ENCODE results near the gene DDX28. TPM values are rescaled to one million over a fixed set of nuclear protein-coding genes. Genes with fewer than 3 reads are reported as not detected.

Gene DDX28
- total and polyA plus RNA-seq, 9 of the 15 experiments (the other 6 are each of a cell fraction or from before 2014, with no cell fraction given): 2.8 to 24.5 (median 15.9) TPM

- H3K4me3 ChIP-seq: no peak overlapping the region
- DNase-seq (ENCODE audit: extremely low read depth in 1 of 4, low spot score in 3 of 4) (no peak), FAIRE-seq (no peak), ATAC-seq (peak; percentile 64)
- H3K79me2 ChIP-seq (ENCODE audit: control insufficient read depth, insufficient read depth, low read length): no peaks in the 10 kb centered on the region
- ChIA-PET POLR2A (interaction anchor here (0.5 kb wide), 1 partner anchor 270 kb away, joined by 3 read pairs; no protein-coding TSS in a partner anchor), CTCF (ENCODE audit: low intra/inter-chr PET ratio) (no interaction called here)
- peak overlapping the region in 1 of 2 experiments; percentile 68; a peak in 1 of 4 replicates for H3K9ac ChIP-seq (ENCODE audit: insufficient read depth in 1 of 2, low read depth in 2 of 2, low read length in 2 of 2)
- no peaks in the 10 kb centered on the region for H3K36me3 ChIP-seq (ENCODE audit: control insufficient read depth, insufficient read depth, low read length)
- H3K9me1 ChIP-seq (ENCODE audit: control insufficient read depth, insufficient read depth, low read length): no peaks in the 10 kb centered on the region
- WGBS (ENCODE audit: insufficient coverage, low coverage, missing lambda C conversion rate): 43% methylated on average over 2 of the region's 2 CpGs
- H3K27me3 ChIP-seq (ENCODE audit: control insufficient read depth in 2 of 2, insufficient read depth in 2 of 2, low read length in 2 of 2): peaks cover 0 to 4% of the 10 kb centered on the region in 2 experiments; a peak in 1 of 5 replicates
- in situ Hi-C loops (cut with MboI) (no loop called here), intact Hi-C loops (cut with micrococcal nuclease) (no loop called here)
- BruUV-seq (replicated peaks): no TSS peak
- peaks cover 0 to 16% of the 10 kb centered on the region in 2 experiments; a peak in 3 of 5 replicates for H3K4me1 ChIP-seq (replicated peaks in 1 of 2; ENCODE audit: control insufficient read depth in 2 of 2, insufficient read depth in 2 of 2, low read length in 2 of 2)
- no peaks in the 10 kb centered on the region for H3K9me3 ChIP-seq (replicated peaks; ENCODE audit: control insufficient read depth, insufficient read depth, low read depth, low read length)
- no peaks in the 10 kb centered on the region for H4K20me1 ChIP-seq (replicated peaks; ENCODE audit: control insufficient read depth, insufficient read depth, low read length)
- H3K27ac ChIP-seq (ENCODE audit: extremely low read depth, low read depth, low read length): no peak overlapping the region
- H2AFZ ChIP-seq (ENCODE audit: low read depth, low read length): 0 out of 2 replicates have a peak overlapping the region, but pooled peaks have one; percentile 67
- H3K4me2 ChIP-seq (ENCODE audit: insufficient read depth, low read length): no peak overlapping the region; the same call in 1 of the 2 replicates
- peak in 1 of 2 experiments; percentile 26 for TF ChIP-seq E2F6 (IDR thresholded peaks at IDR 0.05; ENCODE audit: borderline replicate concordance in 1 of 2, extremely low read depth in 1 of 2, insufficient read depth in 1 of 2, insufficient read length in 1 of 2, low read depth in 1 of 2, low read length in 1 of 2, poor library complexity in 1 of 2, severe bottlenecking in 1 of 2)
- peak; percentile 31; the same call in 1 of the 2 replicates for TF ChIP-seq MGA (IDR thresholded peaks at IDR 0.05)
Observed at GRCh38 chr16:67976205-67976604, 46.8 kb downstream of the DDX28 start.

Measured in K562 (cell line).